Right cardiac atrium (tissue), 5 donors: Measurements from ENCODE around the gene LCE3D. TPM values are rescaled to one million over a fixed set of nuclear protein-coding genes. Genes with fewer than 3 reads are reported as not detected.
"Not testable (repeated sequence)": the region's sequence is repeated elsewhere in the genome, so short reads cannot be mapped to it uniquely, and the experiment has no call there.

Source experiments
- ATAC-seq, 2 donors: fragments of 200-7000 bp; cut with Tn5 transposase; one replicate each; pipeline versions ENCODE4 v1.8.0 to v1.9.1; 2020; ENCODE audit warnings: moderate library complexity in 2 of 2, mild to moderate bottlenecking in 1 of 2
- DNase-seq, 3 donors: peaks; one replicate each; pipeline ENCODE4 v3.0.0-alpha.2; 2020
- H3K27ac ChIP-seq: one replicate; pipeline ENCODE4 v1.5.1; 2013; ENCODE audit warnings: mild to moderate bottlenecking, low read length, control low read depth, moderate library complexity
- H3K27me3 ChIP-seq: one replicate; pipeline ENCODE4 v1.6.1; 2013; ENCODE audit not compliant: control insufficient read depth, insufficient read depth
- H3K4me1 ChIP-seq: one replicate; pipeline ENCODE4 v1.6.1; 2013; ENCODE audit warnings: low read length; ENCODE audit not compliant: control insufficient read depth, insufficient read depth
- H3K4me3 ChIP-seq: one replicate; pipeline ENCODE4 v1.5.1; 2013; ENCODE audit warnings: low read length, control low read depth
- H3K9me3 ChIP-seq: one replicate; pipeline ENCODE4 v1.6.1; 2013; ENCODE audit warnings: low read length; ENCODE audit not compliant: control insufficient read depth
- WGBS: extraction: QIAGEN DNeasy Blood & Tissue Kit; methylation state at CpG from one replicate; pipeline ENCODE4 v1.1.7; 2013; 5-methylcytosine and 5-hydroxymethylcytosine counted together
- intact Hi-C, 4 donors: fragments of 100-400 bp; cut with DNase I; formaldehyde crosslinking; loops; one replicate each; pipeline versions ENCODE4 v1.11.0 to v1.14.0; 2022 to 2023
- long read RNA-seq, 4 donors: library from polyadenylated mRNA; unstranded; transcript quantifications; one replicate each; pipeline ENCODE4 v2.0.0, GENCODE V29; 2020 to 2021
- polyA plus RNA-seq: library from polyadenylated mRNA; stranded (reverse); fragments of 200-250 nt; gene quantifications from one replicate; pipeline ENCODE4 v1.2.3, GENCODE V29; 2013
- total RNA-seq, 4 donors: library from RNA; stranded (reverse); fragmentation: NEBNext Ultra II Directional; extraction: Animal tissue kit (Norgen Biotek cat#: 25700); gene quantifications; one replicate each; pipeline ENCODE4 v1.2.1, GENCODE V29; 2021
- donor health status: healthy with polysubstance abuse.
- donor health status: DM: no; HTN: yes; CAD: no.
- donor health status: DM: no; HTN: no; CAD: no.
- donor health status: DM: no; HTN: yes; CAD: no; lungs with severe emphysema.
- donor health status: DM: yes; HTN: yes; CAD: no.

LCE3D gene
- total RNA-seq (not detected), polyA plus RNA-seq (not detected)
- long read RNA-seq, donor 1: 0 reads
- long read RNA-seq, donor 2: 0 reads
- long read RNA-seq, donor 3: 0 reads
- long read RNA-seq, donor 4: 0 reads

- H3K27ac ChIP-seq: no peak within 1 kb of the TSS
- intact Hi-C loops: no loop called here
- no peak for DNase-seq
- no peak within 1 kb of the TSS for H3K4me3 ChIP-seq
- no peaks in the 10 kb centered on the region for H3K9me3 ChIP-seq
- 69% methylated on average over 4 of the region's 4 CpGs for WGBS
- no peaks in the 10 kb centered on the region for H3K27me3 ChIP-seq
- no peaks in the 10 kb centered on the region for H3K4me1 ChIP-seq
- no peak for ATAC-seq
These were observed at the start of gene LCE3D for GRCh38 chr1:152580433-152580832. TSS of gene LCE3D (minus strand) at chr1:152580516. CDS start at chr1:152579936, 580 bp downstream.

GRCh38 chr1:152626744-152627143 lies 46.4 kb upstream of the LCE3D start:
- H3K4me1 ChIP-seq: no peaks in the 10 kb centered on the region
- H3K4me3 ChIP-seq: no peak overlapping the region
- DNase-seq: no peak
- H3K27ac ChIP-seq: no peak overlapping the region
- intact Hi-C loops: loop anchor here in 1 of 4 donors (10.0 kb wide), 1 partner anchor 52 kb away; no protein-coding TSS in a partner anchor
- no peak for ATAC-seq
- no peaks in the 10 kb centered on the region for H3K9me3 ChIP-seq
- H3K27me3 ChIP-seq: no peaks in the 10 kb centered on the region
- 79% methylated on average over 1 of the region's 1 CpG for WGBS

GRCh38 chr1:152623203-152623844 lies 43.0 kb upstream of the LCE3D start:
- intact Hi-C loops: loop anchor here in 1 of 4 donors (10.0 kb wide), 1 partner anchor 49 kb away; no protein-coding TSS in a partner anchor
- no peaks in the 10 kb centered on the region for H3K9me3 ChIP-seq
- no peaks in the 10 kb centered on the region for H3K4me1 ChIP-seq
- no peaks in the 10 kb centered on the region for H3K27me3 ChIP-seq
- DNase-seq (no peak), ATAC-seq (no peak)
- H3K4me3 ChIP-seq: no peak overlapping the region
- H3K27ac ChIP-seq: no peak overlapping the region
- WGBS: 17% methylated on average over 29 of the region's 29 CpGs

GRCh38 chr1:152622803-152623202 lies 42.5 kb upstream of the LCE3D start, which contains the start of gene LCE3A:
TSS of gene LCE3A (minus strand) at chr1:152623103. CDS start at chr1:152623103, 0 bp downstream.
- H3K27me3 ChIP-seq: no peaks in the 10 kb centered on the region
- no peaks in the 10 kb centered on the region for H3K9me3 ChIP-seq
- 53% methylated on average over 10 of the region's 10 CpGs for WGBS
- H3K4me1 ChIP-seq: no peaks in the 10 kb centered on the region
- intact Hi-C loops: loop anchor here in 1 of 4 donors (10.0 kb wide), 1 partner anchor 48 kb away; no protein-coding TSS in a partner anchor
- DNase-seq (peak in 2 of 3 donors; percentile 11 to 28), ATAC-seq (no peak)
- H3K4me3 ChIP-seq: no peak within 1 kb of the TSS
- H3K27ac ChIP-seq: no peak within 1 kb of the TSS

GRCh38 chr1:152621993-152622392 lies 41.7 kb upstream of the LCE3D start:
- intact Hi-C loops: loop anchor here in 1 of 4 donors (10.0 kb wide), 1 partner anchor 47 kb away; no protein-coding TSS in a partner anchor
- no peaks in the 10 kb centered on the region for H3K9me3 ChIP-seq
- no peak overlapping the region for H3K4me3 ChIP-seq
- no peaks in the 10 kb centered on the region for H3K4me1 ChIP-seq
- DNase-seq (no peak), ATAC-seq (no peak)
- H3K27me3 ChIP-seq: no peaks in the 10 kb centered on the region
- WGBS: 76% methylated on average over 3 of the region's 3 CpGs
- H3K27ac ChIP-seq: no peak overlapping the region

- H3K27ac ChIP-seq: no peak within 1 kb of the TSS
- H3K27me3 ChIP-seq: no peaks in the 10 kb centered on the region
- DNase-seq (no peak), ATAC-seq (no peak)
- no peaks in the 10 kb centered on the region for H3K4me1 ChIP-seq
- 77% methylated on average over 1 of the region's 1 CpG for WGBS
- intact Hi-C loops: no loop called here
- no peaks in the 10 kb centered on the region for H3K9me3 ChIP-seq
- no peak within 1 kb of the TSS for H3K4me3 ChIP-seq
These were observed 33.2 kb upstream of the LCE3D start, which contains the start of gene LCE3B for GRCh38 chr1:152613511-152613910. TSS of gene LCE3B (plus strand) at chr1:152613811. CDS start at chr1:152613811, 0 bp downstream.

- intact Hi-C loops: no loop called here
- Histone ChIP-seq H3K27me3 (no peaks in the 10 kb centered on the region), H3K4me1 (no peaks in the 10 kb centered on the region), H3K9me3 (peaks cover 3% of the 10 kb centered on the region), H3K27ac (no peak within 1 kb of the TSS), H3K4me3 (no peak within 1 kb of the TSS)
- DNase-seq (no peak), ATAC-seq (no peak)
- WGBS: 60% methylated on average over 4 of the region's 4 CpGs
These were observed 19.6 kb upstream of the LCE3D start, which contains the start of gene LCE3C for GRCh38 chr1:152599934-152600333. TSS of gene LCE3C (plus strand) at chr1:152600234. CDS start at chr1:152600732, 498 bp downstream.

GRCh38 chr1:152596986-152597385 lies 16.7 kb upstream of the LCE3D start:
- Histone ChIP-seq H3K27ac (no peak overlapping the region), H3K27me3 (no peaks in the 10 kb centered on the region), H3K4me3 (no peak overlapping the region), H3K4me1 (no peaks in the 10 kb centered on the region), H3K9me3 (peaks cover 3% of the 10 kb centered on the region)
- intact Hi-C loops: no loop called here
- DNase-seq: no peak
- WGBS: 83% methylated on average over 2 of the region's 2 CpGs
- no peak for ATAC-seq

GRCh38 chr1:152585586-152585985 lies 5.3 kb upstream of the LCE3D start:
- ATAC-seq (no peak), DNase-seq (no peak)
- no peak overlapping the region for H3K4me3 ChIP-seq
- H3K27ac ChIP-seq: no peak overlapping the region
- H3K4me1 ChIP-seq: no peaks in the 10 kb centered on the region
- WGBS: 52% methylated on average over 1 of the region's 1 CpG
- intact Hi-C loops: no loop called here
- no peaks in the 10 kb centered on the region for H3K27me3 ChIP-seq
- H3K9me3 ChIP-seq: no peaks in the 10 kb centered on the region

- DNase-seq: no peak
- 72% methylated on average over 1 of the region's 1 CpG for WGBS
- intact Hi-C loops: no loop called here
- Histone ChIP-seq H3K9me3 (no peaks in the 10 kb centered on the region), H3K4me1 (no peaks in the 10 kb centered on the region), H3K4me3 (no peak overlapping the region), H3K27ac (no peak overlapping the region), H3K27me3 (no peaks in the 10 kb centered on the region)
- ATAC-seq: no peak
These were observed 2.3 kb upstream of the LCE3D start for GRCh38 chr1:152582647-152583046.

GRCh38 chr1:152579526-152579925 lies 790 bp downstream of the LCE3D start:
- intact Hi-C loops: loop anchor here in 1 of 4 donors (10.0 kb wide), 1 partner anchor 45 kb away; the partner anchor contains the start of gene LCE3A
- H3K4me1 ChIP-seq, ATAC-seq, H3K9me3 ChIP-seq, H3K27ac ChIP-seq, H3K4me3 ChIP-seq, H3K27me3 ChIP-seq: not testable (repeated sequence)
- WGBS: 85% methylated on average over 9 of the region's 9 CpGs
- peak in 1 of 3 donors; percentile 17 for DNase-seq
